ENCODE measurements around the gene LMNTD1. TPM values are rescaled to one million over a fixed set of nuclear protein-coding genes. Genes with fewer than 3 reads are reported as not detected.
"Not testable (repeated sequence)": the region's sequence is repeated elsewhere in the genome, so short reads cannot be mapped to it uniquely, and the experiment has no call there.

LMNTD1 gene, protein sequence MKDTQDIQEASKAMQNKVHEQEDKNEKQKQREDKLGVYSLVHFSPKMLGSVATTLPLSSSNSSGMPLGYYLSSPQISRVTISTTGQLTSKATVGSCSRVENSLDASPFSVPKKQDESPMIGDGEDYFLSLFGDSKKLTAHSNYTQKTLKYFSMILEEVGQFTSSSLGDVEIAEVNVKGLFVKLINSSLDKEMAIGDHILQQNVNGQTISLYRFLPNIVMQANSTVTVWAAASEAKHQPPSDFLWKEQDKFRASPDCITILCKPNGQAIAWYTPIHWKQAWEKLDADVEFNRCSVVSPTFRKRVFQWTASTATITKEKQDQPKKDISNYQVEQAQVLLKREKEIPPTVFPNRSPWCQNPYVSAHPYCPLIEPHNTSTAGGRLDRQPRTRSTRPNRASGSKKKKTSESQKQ
- 10 to 100 TPM; 36.9 to 54.7 TPM for total RNA-seq
- 6.9 TPM for polyA plus RNA-seq (2013, experiment 1 of 2)
- polyA plus RNA-seq (2013, experiment 2 of 2), result 9.1 TPM
- long read RNA-seq, experiment 1, partial matches to known transcripts, result 2 of 13 reads
- long read RNA-seq, experiment 1, other reads (novel, unspliced or antisense), result 11 of 13 reads
- long read RNA-seq, experiment 2, partial matches to known transcripts, result 1 of 42 reads
- long read RNA-seq, experiment 2, other reads (novel, unspliced or antisense), result 41 of 42 reads
- long read RNA-seq, experiment 3, partial matches to known transcripts, result 11 of 68 reads
- long read RNA-seq, experiment 3, other reads (novel, unspliced or antisense), result 54 of 68 reads
- long read RNA-seq, experiment 4, partial matches to known transcripts, result 1 of 22 reads
- long read RNA-seq, experiment 4, other reads (novel, unspliced or antisense), result 21 of 22 reads

DNA sequence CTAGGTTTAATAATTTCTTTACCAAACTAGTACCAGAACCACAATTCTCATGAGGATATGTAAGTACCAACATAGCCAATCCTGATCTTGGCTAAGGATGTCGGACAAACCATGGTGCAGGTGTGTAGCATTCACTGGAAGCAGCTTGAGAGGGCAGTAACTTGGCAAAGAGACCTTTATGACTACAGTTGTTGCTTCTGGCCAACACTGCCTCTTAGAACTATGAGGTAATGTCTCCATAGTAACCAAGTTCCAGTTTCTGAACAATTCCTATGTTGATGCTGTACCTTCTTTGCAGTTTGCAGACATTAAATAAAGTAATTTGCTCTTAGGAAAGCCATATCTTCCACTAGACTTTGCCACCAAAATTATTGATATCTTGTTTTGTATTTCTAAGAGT, at the start of gene LMNTD1:
LMNTD1 (minus strand) TSS at position 186 of the 400 bp plus-strand sequence. CDS start 324 bp downstream, outside the sequence.
- H3K27me3 ChIP-seq (ENCODE audit: control insufficient read depth, insufficient read depth, low read length, poor library complexity, severe bottlenecking), result no peaks in the 10 kb centered on the region
- TF ChIP-seq, protein P1, sequence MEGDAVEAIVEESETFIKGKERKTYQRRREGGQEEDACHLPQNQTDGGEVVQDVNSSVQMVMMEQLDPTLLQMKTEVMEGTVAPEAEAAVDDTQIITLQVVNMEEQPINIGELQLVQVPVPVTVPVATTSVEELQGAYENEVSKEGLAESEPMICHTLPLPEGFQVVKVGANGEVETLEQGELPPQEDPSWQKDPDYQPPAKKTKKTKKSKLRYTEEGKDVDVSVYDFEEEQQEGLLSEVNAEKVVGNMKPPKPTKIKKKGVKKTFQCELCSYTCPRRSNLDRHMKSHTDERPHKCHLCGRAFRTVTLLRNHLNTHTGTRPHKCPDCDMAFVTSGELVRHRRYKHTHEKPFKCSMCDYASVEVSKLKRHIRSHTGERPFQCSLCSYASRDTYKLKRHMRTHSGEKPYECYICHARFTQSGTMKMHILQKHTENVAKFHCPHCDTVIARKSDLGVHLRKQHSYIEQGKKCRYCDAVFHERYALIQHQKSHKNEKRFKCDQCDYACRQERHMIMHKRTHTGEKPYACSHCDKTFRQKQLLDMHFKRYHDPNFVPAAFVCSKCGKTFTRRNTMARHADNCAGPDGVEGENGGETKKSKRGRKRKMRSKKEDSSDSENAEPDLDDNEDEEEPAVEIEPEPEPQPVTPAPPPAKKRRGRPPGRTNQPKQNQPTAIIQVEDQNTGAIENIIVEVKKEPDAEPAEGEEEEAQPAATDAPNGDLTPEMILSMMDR (conservative IDR thresholded peaks at IDR 0.05), result no peak
- H3K4me3 ChIP-seq (ENCODE audit: low read length), result no peak within 1 kb of the TSS
- H3K9ac ChIP-seq (ENCODE audit: extremely low read depth, low read length, poor library complexity, severe bottlenecking), result no peak within 1 kb of the TSS
- Mint-ChIP-seq H3K27ac (no peak within 1 kb of the TSS), H3K9me3 (no peaks in the 10 kb centered on the region), H3K27me3 (ENCODE audit: insufficient read depth) (no peaks in the 10 kb centered on the region), H3K4me1 (no peaks in the 10 kb centered on the region), H3K36me3 (ENCODE audit: low read depth) (peaks cover 10% of the 10 kb centered on the region), H3K4me3 (no peak within 1 kb of the TSS)
- WGBS, 2 experiments (ENCODE audit: insufficient coverage in 1 of 2, insufficient read length in 1 of 2), result 0% methylated on average over 1 of the region's 1 CpG
- no peak within 1 kb of the TSS for H3K27ac ChIP-seq (ENCODE audit: low read depth, low read length)
- peaks cover 21% of the 10 kb centered on the region for H3K36me3 ChIP-seq (ENCODE audit: control insufficient read depth, insufficient read depth, low read length)
- no peaks in the 10 kb centered on the region for H3K4me1 ChIP-seq (ENCODE audit: control insufficient read depth, insufficient read depth, low read length)
- no peaks in the 10 kb centered on the region for H3K9me3 ChIP-seq (ENCODE audit: control insufficient read depth, low read length)
- DNase-seq, result no peak

DNA sequence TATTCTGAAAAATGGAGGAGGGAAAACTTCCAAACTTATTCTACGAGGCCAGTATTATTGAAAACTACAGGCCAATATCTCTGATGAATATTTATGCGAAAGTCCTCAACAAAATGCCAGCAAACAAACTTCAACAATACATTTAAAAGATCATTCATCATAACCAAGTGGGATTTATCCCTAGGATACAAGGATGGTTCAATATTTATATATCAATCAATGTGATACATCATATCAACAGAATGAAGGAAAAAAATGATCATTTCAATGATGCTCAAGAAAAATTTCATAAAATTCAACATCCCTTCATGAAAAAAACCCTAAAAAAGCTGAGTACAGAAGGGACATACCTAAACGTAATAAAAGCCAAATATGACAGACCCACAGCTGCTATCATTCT, 45.9 kb upstream of the LMNTD1 start:
- Histone ChIP-seq H3K27me3 (ENCODE audit: control insufficient read depth, insufficient read depth, low read length, poor library complexity, severe bottlenecking) (no peaks in the 10 kb centered on the region), H3K9me3 (ENCODE audit: control insufficient read depth, low read length) (peaks cover 56% of the 10 kb centered on the region), H3K9ac (ENCODE audit: extremely low read depth, low read length, poor library complexity, severe bottlenecking) (no peak overlapping the region), H3K4me3 (ENCODE audit: low read length) (peak overlapping the region; percentile 36), H3K4me1 (ENCODE audit: control insufficient read depth, insufficient read depth, low read length) (peaks cover 3% of the 10 kb centered on the region), H3K36me3 (ENCODE audit: control insufficient read depth, insufficient read depth, low read length) (peaks cover 22% of the 10 kb centered on the region), H3K27ac (ENCODE audit: low read depth, low read length) (no peak overlapping the region)
- Mint-ChIP-seq H3K36me3 (ENCODE audit: low read depth) (peaks cover 58% of the 10 kb centered on the region), H3K4me3 (no peak overlapping the region), H3K4me1 (peaks cover 29% of the 10 kb centered on the region), H3K27me3 (ENCODE audit: insufficient read depth) (no peaks in the 10 kb centered on the region), H3K27ac (no peak overlapping the region), H3K9me3 (peaks cover 57% of the 10 kb centered on the region)
- DNase-seq, result no peak
- TF ChIP-seq, protein P1 (conservative IDR thresholded peaks at IDR 0.05), result no peak
- 90% methylated on average over 3 of the region's 3 CpGs; no CpG with 5 or more reads in 1 of the 2 experiments for WGBS, 2 experiments (ENCODE audit: insufficient coverage in 1 of 2, insufficient read length in 1 of 2)

DNA sequence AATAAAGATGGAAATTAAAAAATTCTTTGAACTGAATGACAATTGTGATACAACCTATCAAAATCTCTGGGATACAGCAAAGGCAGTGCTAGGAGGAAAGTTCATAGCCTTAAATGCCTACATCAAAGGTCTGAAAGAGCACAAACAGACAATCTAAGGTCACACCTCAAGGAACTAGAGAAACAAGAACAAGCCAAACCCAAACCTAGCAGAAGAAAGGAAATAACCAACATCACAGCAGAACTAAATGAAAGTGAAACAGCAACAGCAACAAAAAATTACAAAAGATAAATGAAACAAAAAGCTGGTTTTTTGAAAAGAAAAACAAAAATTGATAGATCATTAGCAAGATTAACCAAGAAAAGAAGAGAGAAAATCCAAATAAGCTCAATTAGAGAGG, 42.4 kb upstream of the LMNTD1 start:
- H3K27ac Mint-ChIP-seq; DNase-seq; H3K4me1 ChIP-seq (ENCODE audit: control insufficient read depth, insufficient read depth, low read length); H3K4me3 Mint-ChIP-seq; H3K27me3 ChIP-seq (ENCODE audit: control insufficient read depth, insufficient read depth, low read length, poor library complexity, severe bottlenecking); H3K27ac ChIP-seq (ENCODE audit: low read depth, low read length); H3K27me3 Mint-ChIP-seq (ENCODE audit: insufficient read depth); H3K9ac ChIP-seq (ENCODE audit: extremely low read depth, low read length, poor library complexity, severe bottlenecking): not testable (repeated sequence)
- H3K36me3 Mint-ChIP-seq (ENCODE audit: low read depth), result peaks cover 63% of the 10 kb centered on the region
- H3K4me1 Mint-ChIP-seq, result peaks cover 58% of the 10 kb centered on the region
- H3K9me3 Mint-ChIP-seq, result peaks cover 66% of the 10 kb centered on the region
- Histone ChIP-seq H3K4me3 (ENCODE audit: low read length) (peak overlapping the region; percentile 61), H3K9me3 (ENCODE audit: control insufficient read depth, low read length) (peaks cover 58% of the 10 kb centered on the region), H3K36me3 (ENCODE audit: control insufficient read depth, insufficient read depth, low read length) (peaks cover 30% of the 10 kb centered on the region)
